DND-41 (cell line): Measurements from ENCODE around the gene HIPK1.

Experiments
- EZH2 ChIP-seq: IDR thresholded peaks from 3 replicates; pipeline ENCODE4 v1.6.1; 2012; ENCODE audit warnings: borderline replicate concordance, low read depth, mild to moderate bottlenecking, moderate library complexity, low read length, inconsistent platforms; ENCODE audit not compliant: severe bottlenecking
- TF ChIP-seq, protein P1 (sequence below): IDR thresholded peaks from 2 replicates; pipeline ENCODE4 v1.5.1; 2012; ENCODE audit warnings: borderline replicate concordance, low read length, moderate library complexity, mild to moderate bottlenecking; ENCODE audit not compliant: poor library complexity, severe bottlenecking; ENCODE audit errors: extremely low read depth

- TF ChIP-seq, protein P1, sequence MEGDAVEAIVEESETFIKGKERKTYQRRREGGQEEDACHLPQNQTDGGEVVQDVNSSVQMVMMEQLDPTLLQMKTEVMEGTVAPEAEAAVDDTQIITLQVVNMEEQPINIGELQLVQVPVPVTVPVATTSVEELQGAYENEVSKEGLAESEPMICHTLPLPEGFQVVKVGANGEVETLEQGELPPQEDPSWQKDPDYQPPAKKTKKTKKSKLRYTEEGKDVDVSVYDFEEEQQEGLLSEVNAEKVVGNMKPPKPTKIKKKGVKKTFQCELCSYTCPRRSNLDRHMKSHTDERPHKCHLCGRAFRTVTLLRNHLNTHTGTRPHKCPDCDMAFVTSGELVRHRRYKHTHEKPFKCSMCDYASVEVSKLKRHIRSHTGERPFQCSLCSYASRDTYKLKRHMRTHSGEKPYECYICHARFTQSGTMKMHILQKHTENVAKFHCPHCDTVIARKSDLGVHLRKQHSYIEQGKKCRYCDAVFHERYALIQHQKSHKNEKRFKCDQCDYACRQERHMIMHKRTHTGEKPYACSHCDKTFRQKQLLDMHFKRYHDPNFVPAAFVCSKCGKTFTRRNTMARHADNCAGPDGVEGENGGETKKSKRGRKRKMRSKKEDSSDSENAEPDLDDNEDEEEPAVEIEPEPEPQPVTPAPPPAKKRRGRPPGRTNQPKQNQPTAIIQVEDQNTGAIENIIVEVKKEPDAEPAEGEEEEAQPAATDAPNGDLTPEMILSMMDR = no peak
- no peak for TF ChIP-seq EZH2
These were observed 43.8 kb downstream of the HIPK1 start for GRCh38 chr1:113972954-113973353.
